Neural progenitor cell (in vitro differentiated cells): ENCODE measurements around the gene LGR4. TPM values are rescaled to one million over a fixed set of nuclear protein-coding genes. Genes with fewer than 3 reads are reported as not detected.

Experiments
- DNase-seq: peaks from one replicate; pipeline ENCODE4 v3.0.0-alpha.2; 2016; ENCODE audit warnings: low spot score
- H2AFZ ChIP-seq: fragments of 200-600 bp; sonication (generic); replicated peaks from 2 replicates; pipeline ENCODE4 v1.6.1; 2016; ENCODE audit warnings: antibody characterized with exemption
- H3F3A ChIP-seq: fragments of 200-600 bp; sonication (generic); 2 replicates; pipeline ENCODE4 v1.6.1; 2016; ENCODE audit warnings: antibody characterized with exemption, low read depth
- H3K27ac ChIP-seq: fragments of 200-600 bp; sonication (generic); 2 replicates; pipeline ENCODE4 v1.5.1; 2016; ENCODE audit warnings: mild to moderate bottlenecking
- H3K27me3 ChIP-seq: fragments of 200-600 bp; sonication (generic); 2 replicates; pipeline ENCODE4 v1.6.1; 2016; ENCODE audit warnings: mild to moderate bottlenecking, moderate library complexity
- H3K36me3 ChIP-seq: fragments of 200-600 bp; sonication (generic); 2 replicates; pipeline ENCODE4 v1.5.1; 2016
- H3K4me1 ChIP-seq: fragments of 200-600 bp; sonication (generic); 2 replicates; pipeline ENCODE4 v1.6.1; 2016; ENCODE audit warnings: mixed run types
- H3K4me2 ChIP-seq: fragments of 200-600 bp; sonication (generic); 2 replicates; pipeline ENCODE4 v1.6.1; 2016
- H3K4me3 ChIP-seq: fragments of 200-600 bp; sonication (generic); 2 replicates; pipeline ENCODE4 v1.5.1; 2016
- H3K79me2 ChIP-seq: fragments of 200-600 bp; sonication (generic); 2 replicates; pipeline ENCODE4 v1.6.1; 2016; ENCODE audit warnings: low read depth
- H3K9ac ChIP-seq: fragments of 200-600 bp; sonication (generic); 2 replicates; pipeline ENCODE4 v1.6.1; 2016
- H3K9me3 ChIP-seq: fragments of 200-600 bp; sonication (generic); 2 replicates; pipeline ENCODE4 v1.5.1; 2016; ENCODE audit warnings: low read depth
- H4K20me1 ChIP-seq: fragments of 200-600 bp; sonication (generic); 2 replicates; pipeline ENCODE4 v1.6.1; 2016; ENCODE audit warnings: low read depth
- H3K27ac Mint-ChIP-seq: 3 replicates; pipeline ENCODE4 v1.8.0; 2021; ENCODE audit warnings: mixed read lengths
- H3K27me3 Mint-ChIP-seq: 2 replicates; pipeline ENCODE4 v1.8.0; 2022; ENCODE audit warnings: low read depth, mild to moderate bottlenecking, inconsistent platforms, moderate library complexity, mixed read lengths; ENCODE audit not compliant: insufficient read depth
- H3K36me3 Mint-ChIP-seq: 3 replicates; pipeline ENCODE4 v1.8.0; 2021; ENCODE audit warnings: mixed read lengths
- H3K4me1 Mint-ChIP-seq: 3 replicates; pipeline ENCODE4 v1.8.0; 2021; ENCODE audit warnings: mixed read lengths
- H3K4me3 Mint-ChIP-seq: 3 replicates; pipeline ENCODE4 v1.8.0; 2021; ENCODE audit warnings: mild to moderate bottlenecking, moderate library complexity, mixed read lengths
- H3K9me3 Mint-ChIP-seq: 3 replicates; pipeline ENCODE4 v1.8.0; 2020; ENCODE audit warnings: mixed read lengths
- EZH2 ChIP-seq: fragments of 200-600 bp; sonication (generic); IDR thresholded peaks from 2 replicates; pipeline ENCODE4 v1.6.1; 2017; ENCODE audit warnings: antibody characterized with exemption, mild to moderate bottlenecking, moderate library complexity
- EZH2phosphoT487 ChIP-seq: fragments of 200-600 bp; sonication (generic); IDR thresholded peaks from 2 replicates; pipeline ENCODE4 v1.6.1; 2017; ENCODE audit warnings: antibody characterized with exemption
- total RNA-seq: library from RNA; depleted of rRNA; stranded (reverse); fragments of >200 nt; gene quantifications from 2 replicates; pipeline ENCODE4 v1.2.3, GENCODE V29; 2015; ENCODE audit warnings: low replicate concordance
- TF ChIP-seq, protein P1 (sequence below): fragments of 200-600 bp; sonication (generic); IDR thresholded peaks from 2 replicates; pipeline ENCODE4 v1.5.1; 2017; ENCODE audit warnings: antibody characterized with exemption, mild to moderate bottlenecking

The LGR4 gene
- total RNA-seq, 1 donor from 2014 or later = 274 TPM

DNA sequence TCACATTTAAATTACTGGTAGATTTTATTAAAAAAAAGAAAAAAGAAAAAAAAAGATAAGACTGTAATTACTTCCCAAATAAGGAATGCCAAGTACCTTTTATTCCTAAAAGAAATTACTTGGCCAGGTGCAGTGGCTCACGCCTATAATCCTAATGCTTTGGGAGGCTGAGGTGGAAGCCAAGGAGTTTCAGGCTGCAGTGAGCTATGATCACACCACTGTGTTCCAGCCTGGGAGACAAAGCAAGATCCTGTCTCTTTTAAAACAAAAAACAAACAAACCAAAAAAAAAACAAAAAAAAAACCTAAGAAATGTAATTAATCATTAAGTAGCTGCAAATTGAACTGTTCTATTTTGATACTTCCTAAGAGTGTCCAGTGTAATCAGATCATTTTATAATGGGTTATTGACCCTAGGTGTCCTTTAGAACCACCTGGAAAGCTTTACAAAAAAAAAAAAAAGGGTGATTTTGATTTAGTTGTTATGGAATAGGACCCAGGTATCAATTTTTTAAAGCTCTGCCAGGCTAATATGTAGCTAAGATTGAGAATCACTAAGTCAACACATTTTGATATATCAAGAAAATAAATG lies 23.2 kb upstream of the LGR4 start:
- Histone ChIP-seq H3K79me2 (peaks cover 30% of the 10 kb centered on the region), H3K27ac (no peak overlapping the region), H3K9ac (no peak overlapping the region), H3F3A (peaks cover 32% of the 10 kb centered on the region), H3K4me1 (no peaks in the 10 kb centered on the region), H2AFZ (no peak overlapping the region), H3K4me2 (no peak overlapping the region), H3K9me3 (no peaks in the 10 kb centered on the region), H3K36me3 (peaks cover 39% of the 10 kb centered on the region), H3K4me3 (no peak overlapping the region), H4K20me1 (peaks cover 9% of the 10 kb centered on the region), H3K27me3 (no peaks in the 10 kb centered on the region)
- H3K36me3 Mint-ChIP-seq = peaks cover 20% of the 10 kb centered on the region
- H3K4me1 Mint-ChIP-seq = no peaks in the 10 kb centered on the region
- no peak for TF ChIP-seq EZH2
- TF ChIP-seq, protein P1, sequence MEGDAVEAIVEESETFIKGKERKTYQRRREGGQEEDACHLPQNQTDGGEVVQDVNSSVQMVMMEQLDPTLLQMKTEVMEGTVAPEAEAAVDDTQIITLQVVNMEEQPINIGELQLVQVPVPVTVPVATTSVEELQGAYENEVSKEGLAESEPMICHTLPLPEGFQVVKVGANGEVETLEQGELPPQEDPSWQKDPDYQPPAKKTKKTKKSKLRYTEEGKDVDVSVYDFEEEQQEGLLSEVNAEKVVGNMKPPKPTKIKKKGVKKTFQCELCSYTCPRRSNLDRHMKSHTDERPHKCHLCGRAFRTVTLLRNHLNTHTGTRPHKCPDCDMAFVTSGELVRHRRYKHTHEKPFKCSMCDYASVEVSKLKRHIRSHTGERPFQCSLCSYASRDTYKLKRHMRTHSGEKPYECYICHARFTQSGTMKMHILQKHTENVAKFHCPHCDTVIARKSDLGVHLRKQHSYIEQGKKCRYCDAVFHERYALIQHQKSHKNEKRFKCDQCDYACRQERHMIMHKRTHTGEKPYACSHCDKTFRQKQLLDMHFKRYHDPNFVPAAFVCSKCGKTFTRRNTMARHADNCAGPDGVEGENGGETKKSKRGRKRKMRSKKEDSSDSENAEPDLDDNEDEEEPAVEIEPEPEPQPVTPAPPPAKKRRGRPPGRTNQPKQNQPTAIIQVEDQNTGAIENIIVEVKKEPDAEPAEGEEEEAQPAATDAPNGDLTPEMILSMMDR = no peak
- TF ChIP-seq EZH2phosphoT487 = no peak
- DNase-seq = no peak
- H3K4me3 Mint-ChIP-seq = no peak overlapping the region
- H3K9me3 Mint-ChIP-seq = no peaks in the 10 kb centered on the region
- H3K27me3 Mint-ChIP-seq = peaks cover 2% of the 10 kb centered on the region
- H3K27ac Mint-ChIP-seq = no peak overlapping the region

DNA sequence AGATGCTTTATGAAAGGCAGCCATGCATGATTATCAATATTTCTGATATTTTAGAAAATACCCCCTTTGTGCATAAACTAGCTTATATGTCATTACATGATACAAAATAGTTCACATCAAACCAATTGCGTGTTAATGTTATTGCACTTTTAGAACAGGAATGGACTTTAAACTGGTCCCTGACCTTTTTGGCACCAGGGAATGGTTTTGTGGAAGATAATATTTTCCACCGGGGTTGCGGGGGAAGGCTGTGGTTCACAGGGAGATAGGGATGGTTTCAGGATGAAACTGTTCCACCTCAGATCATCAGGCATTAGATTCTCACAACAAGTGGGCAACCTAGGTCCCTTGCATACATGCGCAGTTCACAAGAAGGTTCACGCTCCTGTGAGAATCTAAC lies 16.5 kb upstream of the LGR4 start:
- no peaks in the 10 kb centered on the region for H3K36me3 ChIP-seq
- no peak overlapping the region for H3K27ac Mint-ChIP-seq
- H3K27me3 Mint-ChIP-seq = peaks cover 5% of the 10 kb centered on the region

DNA sequence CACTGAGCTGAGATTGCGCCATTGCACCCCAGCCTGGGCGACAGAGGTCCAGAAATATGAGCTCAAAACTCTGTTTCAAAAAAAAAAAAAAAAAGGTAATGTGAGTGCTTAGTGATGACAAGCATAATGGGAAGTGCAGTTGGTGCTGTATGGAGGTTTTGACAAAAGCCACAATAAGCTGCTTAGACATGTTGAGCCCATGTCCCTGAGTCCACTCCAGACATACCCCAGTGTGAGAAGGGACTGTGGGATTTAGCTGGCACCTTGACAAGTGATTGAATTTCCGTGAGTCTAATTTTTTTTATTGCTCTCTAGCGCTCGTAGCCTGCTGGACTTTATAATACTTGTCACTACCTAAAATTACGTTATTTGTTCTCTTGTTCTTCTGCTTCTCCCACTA lies 15.1 kb upstream of the LGR4 start:
- Mint-ChIP-seq H3K27ac (no peak overlapping the region), H3K4me1 (peaks cover 2% of the 10 kb centered on the region), H3K27me3 (peaks cover 6% of the 10 kb centered on the region), H3K9me3 (peaks cover 3% of the 10 kb centered on the region), H3K36me3 (peaks cover 19% of the 10 kb centered on the region), H3K4me3 (no peak overlapping the region)
- H3K4me2 ChIP-seq = no peak overlapping the region
- H3K36me3 ChIP-seq = no peaks in the 10 kb centered on the region
- no peaks in the 10 kb centered on the region for H3K9me3 ChIP-seq
- H3K4me3 ChIP-seq = no peak overlapping the region
- peaks cover 24% of the 10 kb centered on the region for H3F3A ChIP-seq
- H3K79me2 ChIP-seq = no peaks in the 10 kb centered on the region
- no peaks in the 10 kb centered on the region for H4K20me1 ChIP-seq
- no peak overlapping the region for H3K9ac ChIP-seq
- TF ChIP-seq EZH2phosphoT487 (no peak), EZH2 (no peak)
- TF ChIP-seq, protein P1 = no peak
- no peaks in the 10 kb centered on the region for H3K27me3 ChIP-seq
- H3K27ac ChIP-seq = no peak overlapping the region
- H3K4me1 ChIP-seq = peaks cover 7% of the 10 kb centered on the region
- H2AFZ ChIP-seq = no peak overlapping the region
- no peak for DNase-seq

More for the DNA sequence above, 16.5 kb upstream of the LGR4 start:
- Mint-ChIP-seq H3K9me3 (peaks cover 3% of the 10 kb centered on the region), H3K4me1 (peaks cover 2% of the 10 kb centered on the region), H3K4me3 (no peak overlapping the region), H3K36me3 (peaks cover 23% of the 10 kb centered on the region)
- Histone ChIP-seq H4K20me1 (no peaks in the 10 kb centered on the region), H3F3A (peaks cover 16% of the 10 kb centered on the region), H3K79me2 (no peaks in the 10 kb centered on the region), H3K9ac (no peak overlapping the region), H3K4me3 (no peak overlapping the region), H3K27me3 (no peaks in the 10 kb centered on the region), H2AFZ (no peak overlapping the region), H3K9me3 (no peaks in the 10 kb centered on the region), H3K4me2 (no peak overlapping the region), H3K4me1 (no peaks in the 10 kb centered on the region), H3K27ac (no peak overlapping the region)
- TF ChIP-seq, protein P1 = no peak
- TF ChIP-seq EZH2 (no peak), EZH2phosphoT487 (no peak)
- no peak for DNase-seq
